ENCODE measurements around the gene COPZ1.
"Not testable (repeated sequence)": the region's sequence is repeated elsewhere in the genome, so short reads cannot be mapped to it uniquely, and the experiment has no call there.

COPZ1 gene

GRCh38 chr12:54324617-54325441 is at the start of gene COPZ1:
COPZ1 (plus strand) TSS chr12:54325131; CDS start chr12:54325164, 33 bp downstream.
- peak; percentile 100 for DNase-seq (ENCODE audit: low read depth)

- DNase-seq (ENCODE audit: low read depth): no peak
These were observed 48.6 kb upstream of the COPZ1 start for GRCh38 chr12:54276368-54276767.

- DNase-seq (ENCODE audit: low read depth): no peak
These were observed 47.1 kb upstream of the COPZ1 start for GRCh38 chr12:54277823-54278276.

GRCh38 chr12:54279227-54279631 is 45.7 kb upstream of the COPZ1 start:
- DNase-seq (ENCODE audit: low read depth): no peak

GRCh38 chr12:54279632-54280467 is 45.1 kb upstream of the COPZ1 start, which contains the start of gene CBX5:
CBX5 (minus strand) TSS chr12:54280122; CDS start chr12:54257650, 22,472 bp downstream.
- peak; percentile 100 for DNase-seq (ENCODE audit: low read depth)

GRCh38 chr12:54280468-54281260 is 44.3 kb upstream of the COPZ1 start, which contains the start of gene HNRNPA1:
HNRNPA1 (plus strand) TSS chr12:54280726; CDS start chr12:54280808, 82 bp downstream.
- DNase-seq (ENCODE audit: low read depth): peak; percentile 100

GRCh38 chr12:54281261-54281638 is 43.7 kb upstream of the COPZ1 start:
- not testable (repeated sequence) for DNase-seq (ENCODE audit: low read depth)

GRCh38 chr12:54281694-54282093 is 43.2 kb upstream of the COPZ1 start:
- not testable (repeated sequence) for DNase-seq (ENCODE audit: low read depth)

DNA sequence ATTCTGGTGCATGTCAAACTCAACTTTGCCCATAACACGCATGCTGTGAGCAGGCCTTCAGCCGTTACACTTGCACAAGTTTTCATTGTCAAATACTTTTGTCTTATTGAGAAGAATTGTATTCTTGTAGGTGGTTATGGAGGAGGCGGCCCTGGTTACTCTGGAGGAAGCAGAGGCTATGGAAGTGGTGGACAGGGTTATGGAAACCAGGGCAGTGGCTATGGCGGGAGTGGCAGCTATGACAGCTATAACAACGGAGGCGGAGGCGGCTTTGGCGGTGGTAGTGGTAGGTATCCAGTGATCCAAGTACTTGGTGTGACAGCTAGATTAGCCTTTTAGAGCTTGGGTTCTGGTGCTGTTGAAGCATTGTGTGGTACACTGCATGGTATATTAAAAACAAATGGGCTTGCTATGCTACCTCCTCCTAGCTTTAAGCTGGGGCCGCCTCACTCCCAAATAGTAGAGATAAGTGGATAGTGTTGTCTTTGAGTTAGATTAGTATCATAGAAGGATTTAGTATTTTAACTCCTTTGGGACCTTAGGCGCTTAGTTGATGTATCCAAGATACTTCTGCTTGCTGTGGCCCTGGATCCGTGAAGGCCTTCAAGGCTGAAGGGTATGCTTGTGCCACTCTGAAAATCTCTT is 41.9 kb upstream of the COPZ1 start:
- no peak for DNase-seq (ENCODE audit: low read depth)

DNA sequence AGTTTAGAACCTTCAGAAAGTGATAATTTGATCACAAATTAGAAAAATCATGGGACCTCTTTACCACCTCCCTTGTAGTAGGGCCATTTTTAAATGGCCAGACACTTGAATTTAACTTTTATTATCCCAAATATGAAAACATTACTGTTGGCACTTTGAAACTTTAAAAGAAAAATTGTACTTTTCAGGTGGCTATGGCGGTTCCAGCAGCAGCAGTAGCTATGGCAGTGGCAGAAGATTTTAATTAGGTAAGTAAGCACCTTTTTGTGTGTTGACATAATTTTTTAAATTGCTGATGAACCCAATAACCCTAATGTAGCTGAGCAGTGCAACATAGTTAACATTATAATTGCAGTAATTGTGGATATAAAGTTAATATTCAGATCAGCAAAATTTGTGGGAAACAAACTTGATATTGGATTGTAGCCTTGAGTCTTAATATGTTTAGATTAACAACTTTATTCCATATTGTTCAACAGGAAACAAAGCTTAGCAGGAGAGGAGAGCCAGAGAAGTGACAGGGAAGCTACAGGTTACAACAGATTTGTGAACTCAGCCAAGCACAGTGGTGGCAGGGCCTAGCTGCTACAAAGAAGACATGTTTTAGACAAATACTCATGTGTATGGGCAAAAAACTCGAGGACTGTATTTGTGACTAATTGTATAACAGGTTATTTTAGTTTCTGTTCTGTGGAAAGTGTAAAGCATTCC is 40.7 kb upstream of the COPZ1 start:
- not testable (repeated sequence) for DNase-seq (ENCODE audit: low read depth)

GRCh38 chr12:54285150-54286041 is 39.5 kb upstream of the COPZ1 start:
- DNase-seq (ENCODE audit: low read depth): no peak

DNA sequence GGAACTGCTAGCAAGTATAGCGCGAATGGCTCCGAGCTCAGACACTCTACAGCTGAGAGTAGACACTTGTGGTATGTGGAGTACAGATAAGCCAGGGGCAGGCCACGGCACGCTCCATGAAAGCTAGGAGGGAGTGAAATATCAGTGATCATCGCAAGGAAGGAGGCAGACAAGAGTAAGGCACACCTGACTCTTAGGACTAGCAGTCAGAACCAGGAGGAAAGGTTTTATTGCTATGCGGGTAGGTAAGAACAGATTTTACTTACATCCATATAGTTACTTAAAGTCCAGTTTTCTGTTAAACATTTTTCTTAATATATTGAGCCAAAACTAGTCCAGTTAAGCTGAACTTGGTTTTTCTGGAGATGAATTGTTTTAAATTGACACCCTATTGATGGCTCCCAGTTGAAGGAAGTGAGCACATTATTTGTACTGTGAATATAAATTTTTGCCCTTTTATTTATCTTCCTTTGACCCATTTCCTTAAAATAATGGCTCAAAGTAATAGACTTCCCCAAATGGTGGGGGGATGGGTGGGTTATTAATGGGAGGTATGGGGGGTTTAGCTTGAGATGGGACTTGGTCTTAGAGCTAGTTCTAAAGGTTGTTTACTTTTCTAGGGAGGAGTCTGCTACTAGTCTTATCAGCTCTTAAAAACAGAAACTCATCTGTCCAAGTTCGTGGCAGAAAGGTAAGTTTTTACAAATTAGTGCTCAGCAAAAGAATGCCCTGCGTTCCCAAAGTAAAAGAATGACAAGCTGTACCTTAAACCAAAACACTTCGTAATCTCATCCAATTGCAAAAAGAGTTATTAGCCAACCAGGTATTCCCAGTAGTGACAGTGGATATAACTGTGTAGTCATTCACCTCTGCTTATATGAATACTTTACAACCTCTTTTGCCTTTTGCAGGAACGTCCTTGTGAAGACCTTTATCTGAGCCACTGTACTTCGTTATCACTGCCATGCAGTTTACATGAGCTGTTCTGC is 38.6 kb upstream of the COPZ1 start:
- DNase-seq (ENCODE audit: low read depth): no peak

DNA sequence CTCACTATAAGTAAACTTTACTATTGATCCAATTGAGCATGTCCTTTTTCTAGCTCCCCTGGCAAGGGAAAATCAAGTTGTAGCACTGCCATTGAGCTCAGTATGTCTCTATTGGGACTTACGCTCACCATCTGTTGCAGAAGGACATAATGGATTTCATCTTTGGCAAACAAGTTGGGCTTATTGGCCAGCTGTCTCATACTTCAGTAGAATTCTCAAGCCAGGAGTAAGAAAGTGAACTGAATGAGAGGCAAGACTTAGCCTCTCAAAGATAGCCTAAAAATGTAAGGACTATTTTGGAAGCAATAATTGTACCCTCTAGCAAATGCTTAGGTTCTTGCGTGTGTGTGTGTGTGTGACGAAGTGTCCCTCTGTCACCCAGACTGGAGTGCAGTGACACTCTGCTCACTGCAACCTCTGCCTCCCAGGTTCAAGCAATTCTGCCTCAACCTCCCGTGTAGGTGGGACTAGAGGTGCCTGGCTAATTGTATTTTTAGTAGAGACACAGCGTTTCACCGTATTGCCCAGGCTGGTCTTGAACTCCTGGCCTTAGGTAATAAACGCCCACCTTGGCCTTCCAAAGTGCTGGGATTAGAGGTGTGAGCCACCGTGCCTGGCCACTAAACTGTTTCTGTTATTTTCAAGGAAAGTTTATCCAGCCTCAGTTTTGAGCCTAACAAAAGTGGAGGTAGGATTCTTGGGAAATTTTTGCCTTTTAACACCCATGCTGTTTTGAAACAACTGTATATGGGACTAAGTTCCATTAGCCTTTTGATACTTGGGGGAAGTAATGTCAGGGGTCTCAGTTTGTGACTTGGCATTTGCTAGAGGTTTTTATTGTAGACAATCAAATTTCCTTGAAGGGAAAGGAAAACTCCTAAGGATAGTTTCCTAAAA is 37.4 kb upstream of the COPZ1 start:
- no peak for DNase-seq (ENCODE audit: low read depth)

DNA sequence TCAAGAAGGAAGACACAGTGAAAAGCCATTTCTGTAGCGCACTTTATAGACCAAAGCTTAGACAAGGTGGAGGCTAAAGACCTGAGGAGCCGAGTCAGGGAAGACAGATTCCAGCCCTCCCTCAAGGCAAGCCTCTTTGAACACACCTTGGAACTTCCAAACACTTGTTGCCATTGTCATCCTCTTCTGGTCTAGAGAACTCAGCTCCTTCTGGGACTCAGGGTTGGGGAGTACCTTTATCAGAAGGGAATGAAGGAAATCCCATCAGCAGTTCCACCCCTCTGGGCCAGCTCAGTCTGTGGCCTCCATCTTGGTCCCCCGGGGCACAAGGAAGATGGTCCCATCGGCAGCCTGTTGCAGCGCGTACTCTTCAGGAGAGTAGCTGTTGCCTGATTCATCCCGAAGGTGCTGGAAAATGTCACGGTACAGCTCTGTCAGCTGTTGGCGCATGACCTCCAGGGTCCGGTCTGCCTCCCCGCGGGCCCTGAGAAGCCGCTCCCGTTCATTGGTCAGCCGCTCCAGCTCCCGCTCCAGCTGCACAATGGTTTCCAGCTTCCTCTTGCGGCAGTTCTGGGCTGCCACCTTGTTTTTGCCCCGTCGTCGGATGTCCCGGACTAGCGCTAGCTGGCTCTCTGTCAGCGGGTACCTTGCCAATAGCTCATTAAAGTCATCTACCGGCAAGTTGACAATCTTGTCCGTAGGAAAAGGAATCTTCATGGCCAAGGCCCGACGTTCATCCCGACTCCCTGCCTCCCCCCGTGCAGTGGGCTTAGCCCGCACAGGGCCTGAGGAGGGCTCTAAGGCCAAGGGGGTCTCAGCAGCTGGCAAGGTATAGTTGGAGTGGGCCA is 32.6 kb upstream of the COPZ1 start:
- DNase-seq (ENCODE audit: low read depth): no peak

GRCh38 chr12:54292931-54293241 is 32.0 kb upstream of the COPZ1 start:
- no peak for DNase-seq (ENCODE audit: low read depth)

- DNase-seq (ENCODE audit: low read depth): no peak
These were observed 30.6 kb upstream of the COPZ1 start for GRCh38 chr12:54294152-54294952.
